Small intestine (tissue), 7 donors: ENCODE measurements around the gene WNT3A. TPM values are rescaled to one million over a fixed set of nuclear protein-coding genes. Genes with fewer than 3 reads are reported as not detected.
"Not testable (repeated sequence)": the region's sequence is repeated elsewhere in the genome, so short reads cannot be mapped to it uniquely, and the experiment has no call there.

Source experiments
- DNase-seq, 2 donors: peaks; one replicate each; pipeline versions ENCODE4 v3.0.0 to v3.0.0-alpha.2; 2013
- FAIRE-seq: peaks from 2 replicates; lab custom pipeline; 2012; peaks lifted over from hg19 to GRCh38; lab: Jason Lieb, UNC
- H3K27ac ChIP-seq, 3 donors: one replicate each; pipeline ENCODE4 v1.5.1; 2013; ENCODE audit warnings: low read length in 2 of 3, mild to moderate bottlenecking in 2 of 3, control low read depth in 1 of 3, inconsistent platforms in 1 of 3, low read depth in 1 of 3, moderate library complexity in 1 of 3
- H3K27me3 ChIP-seq, 3 donors: one replicate each; pipeline ENCODE4 v1.6.1; 2013; ENCODE audit warnings: low read length in 3 of 3, inconsistent platforms in 1 of 3; ENCODE audit not compliant: control insufficient read depth in 3 of 3, insufficient read depth in 3 of 3
- H3K36me3 ChIP-seq, 3 donors: one replicate each; pipeline ENCODE4 v1.6.1; 2013; ENCODE audit warnings: low read length in 3 of 3, inconsistent platforms in 1 of 3, low read depth in 1 of 3, mild to moderate bottlenecking in 1 of 3, moderate library complexity in 1 of 3; ENCODE audit not compliant: control insufficient read depth in 3 of 3, insufficient read depth in 2 of 3
- H3K4me1 ChIP-seq, 3 donors: one replicate each; pipeline ENCODE4 v1.6.1; 2013; ENCODE audit warnings: low read length in 2 of 3, inconsistent platforms in 1 of 3, low read depth in 1 of 3, mild to moderate bottlenecking in 1 of 3, moderate library complexity in 1 of 3; ENCODE audit not compliant: control insufficient read depth in 3 of 3, insufficient read depth in 2 of 3
- H3K4me3 ChIP-seq, 3 donors: one replicate each; pipeline ENCODE4 v1.5.1; 2013; ENCODE audit warnings: low read length in 3 of 3, control low read depth in 1 of 3, inconsistent platforms in 1 of 3, low read depth in 1 of 3, mild to moderate bottlenecking in 1 of 3, moderate library complexity in 1 of 3
- H3K9me3 ChIP-seq, 2 donors: one replicate each; pipeline ENCODE4 v1.6.1; 2013; ENCODE audit warnings: low read depth in 1 of 2, low read length in 1 of 2; ENCODE audit not compliant: control insufficient read depth in 2 of 2, insufficient read depth in 1 of 2
- WGBS, 3 donors: extraction: QIAGEN DNeasy Blood & Tissue Kit; methylation state at CpG; one replicate each; pipeline ENCODE4 v1.1.7; 2013; 5-methylcytosine and 5-hydroxymethylcytosine counted together
- polyA plus RNA-seq, 4 donors: library from polyadenylated mRNA; stranded (reverse) in 3 of 4; unstranded in 1 of 4; fragments of 200-250 nt in 3 of 4; fragments of 120-200 nt in 1 of 4; gene quantifications; one replicate each; pipeline versions ENCODE4 v1.2.1 to v1.2.3, GENCODE V29; 2013
- donor health status: healthy with polysubstance abuse.
- donor health status: control.
- donor health status: control.
- donor health status: Bipolar disorder and iron deficiency.
- donor health status: healthy.

Gene WNT3A
- polyA plus RNA-seq, 4 donors, result 0.01 TPM; not detected in 3

- not testable (repeated sequence) for H3K4me1 ChIP-seq, H3K9me3 ChIP-seq, H3K36me3 ChIP-seq, H3K4me3 ChIP-seq, FAIRE-seq, H3K27me3 ChIP-seq, DNase-seq, H3K27ac ChIP-seq
- WGBS, 3 donors, result 95 to 97% (median 95%) methylated on average over 8 to 12 of the region's 17 CpGs
Observed at GRCh38 chr1:227971216-227971615, 35.6 kb upstream of the WNT3A start.

GRCh38 chr1:227971643-227972282, 35.0 kb upstream of the WNT3A start:
- not testable (repeated sequence) for FAIRE-seq, DNase-seq, H3K9me3 ChIP-seq, H3K27ac ChIP-seq, H3K4me3 ChIP-seq, H3K27me3 ChIP-seq, H3K4me1 ChIP-seq, H3K36me3 ChIP-seq
- 84 to 88% (median 84%) methylated on average over 16 to 25 of the region's 27 CpGs for WGBS, 3 donors

- not testable (repeated sequence) for H3K9me3 ChIP-seq, H3K27me3 ChIP-seq, H3K4me3 ChIP-seq, H3K27ac ChIP-seq, H3K36me3 ChIP-seq, H3K4me1 ChIP-seq, FAIRE-seq, DNase-seq
- WGBS, 3 donors, result 81 to 97% (median 90%) methylated on average over 6 to 18 of the region's 19 CpGs
Observed at GRCh38 chr1:227972283-227972679, 34.5 kb upstream of the WNT3A start.

GRCh38 chr1:227972843-227973374, 33.9 kb upstream of the WNT3A start:
- not testable (repeated sequence) for H3K27me3 ChIP-seq, DNase-seq, FAIRE-seq, H3K4me3 ChIP-seq, H3K9me3 ChIP-seq, H3K36me3 ChIP-seq, H3K4me1 ChIP-seq
- WGBS, 3 donors, result 71 to 81% (median 81%) methylated on average over 19 to 22 of the region's 22 CpGs
- peak overlapping the region in 1 of 3 donors; percentile 4 for H3K27ac ChIP-seq

- WGBS, 3 donors, result 85 to 90% (median 90%) methylated on average over 24 to 32 of the region's 32 CpGs
- FAIRE-seq, result not testable (repeated sequence)
Observed at GRCh38 chr1:227973724-227974288, 33.0 kb upstream of the WNT3A start.

GRCh38 chr1:227975583-227976283, 31.1 kb upstream of the WNT3A start:
- WGBS, 3 donors, result 54 to 86% (median 82%) methylated on average over 9 to 17 of the region's 21 CpGs
- H3K9me3 ChIP-seq, H3K27me3 ChIP-seq, FAIRE-seq, H3K4me3 ChIP-seq, H3K27ac ChIP-seq, H3K36me3 ChIP-seq, H3K4me1 ChIP-seq, DNase-seq: not testable (repeated sequence)

More at GRCh38 chr1:227973724-227974288, 33.0 kb upstream of the WNT3A start:
- not testable (repeated sequence) for H3K9me3 ChIP-seq, H3K36me3 ChIP-seq, H3K4me1 ChIP-seq, H3K4me3 ChIP-seq, H3K27ac ChIP-seq, H3K27me3 ChIP-seq, DNase-seq

- 95 to 96% (median 95%) methylated on average over 2 of the region's 2 CpGs for WGBS, 3 donors
- DNase-seq (no peak), FAIRE-seq (no peak)
- no peak overlapping the region for H3K4me3 ChIP-seq
- no peak overlapping the region for H3K27ac ChIP-seq
- H3K36me3 ChIP-seq, result no peaks in the 10 kb centered on the region
- no peaks in the 10 kb centered on the region for H3K4me1 ChIP-seq
- H3K27me3 ChIP-seq, result no peaks in the 10 kb centered on the region
- no peaks in the 10 kb centered on the region for H3K9me3 ChIP-seq
Observed at GRCh38 chr1:227987181-227987580, 19.6 kb upstream of the WNT3A start.

- 63 to 73% (median 69%) methylated on average over 7 of the region's 7 CpGs for WGBS, 3 donors
- DNase-seq (no peak), FAIRE-seq (no peak)
- H3K4me3 ChIP-seq, result no peak overlapping the region
- H3K9me3 ChIP-seq, result peaks cover 0 to 15% of the 10 kb centered on the region in 2 donors
- no peaks in the 10 kb centered on the region for H3K36me3 ChIP-seq
- H3K27me3 ChIP-seq, result peaks cover 0 to 2% (median 0%) of the 10 kb centered on the region in 3 donors
- no peaks in the 10 kb centered on the region for H3K4me1 ChIP-seq
- H3K27ac ChIP-seq, result no peak overlapping the region
Observed at GRCh38 chr1:227994632-227995300, 12.0 kb upstream of the WNT3A start.
